NCI-H446 (cell line): ENCODE measurements around the gene SLC16A8.

Source experiments
- DNase-seq, 2 experiments: peaks; one replicate each; lab custom pipeline; 2025; lab: John Stamatoyannopoulos, UW

Gene SLC16A8

GRCh38 chr22:38028344-38029130 is 55.4 kb downstream of the SLC16A8 start:
- DNase-seq: no peak
